Mesendoderm (in vitro differentiated cells): ENCODE data around the gene KLHL29.

ENCODE experiments used
- DNase-seq: peaks from one replicate; pipeline ENCODE4 v3.0.0; 2013
- H2AK5ac ChIP-seq: 2 replicates; pipeline ENCODE4 v1.6.1; 2013; ENCODE audit warnings: low read length, inconsistent platforms
- H2BK120ac ChIP-seq: 2 replicates; pipeline ENCODE4 v1.6.1; 2013; ENCODE audit warnings: low read depth, mild to moderate bottlenecking, low read length, moderate library complexity, mixed read lengths
- H2BK15ac ChIP-seq: replicated peaks from 2 replicates; pipeline ENCODE4 v1.6.1; 2013; ENCODE audit warnings: low read depth, mild to moderate bottlenecking, moderate library complexity
- H2BK5ac ChIP-seq: 2 replicates; pipeline ENCODE4 v1.6.1; 2013; ENCODE audit warnings: low read length, inconsistent platforms
- H3K18ac ChIP-seq: 2 replicates; pipeline ENCODE4 v1.6.1; 2013; ENCODE audit warnings: mild to moderate bottlenecking, low read length, mixed read lengths
- H3K23ac ChIP-seq: one replicate; pipeline ENCODE4 v1.6.1; 2013; ENCODE audit warnings: low read length
- H3K27ac ChIP-seq: 2 replicates; pipeline ENCODE4 v1.5.1; 2013; ENCODE audit warnings: low read depth, mild to moderate bottlenecking, inconsistent platforms, low read length, moderate library complexity
- H3K27me3 ChIP-seq: 2 replicates; pipeline ENCODE4 v1.6.1; 2013; ENCODE audit warnings: low read length, control low read depth, mild to moderate bottlenecking, inconsistent platforms; ENCODE audit not compliant: insufficient read depth, poor library complexity
- H3K36me3 ChIP-seq: 2 replicates; pipeline ENCODE4 v1.6.1; 2013; ENCODE audit warnings: low read length, inconsistent platforms; ENCODE audit not compliant: control insufficient read depth, insufficient read depth
- H3K4ac ChIP-seq: one replicate; pipeline ENCODE4 v1.6.1; 2013; ENCODE audit warnings: low read depth, mild to moderate bottlenecking, low read length, moderate library complexity
- H3K4me1 ChIP-seq: 2 replicates; pipeline ENCODE4 v1.6.1; 2013; ENCODE audit warnings: low read depth, low read length, inconsistent platforms; ENCODE audit not compliant: control insufficient read depth
- H3K4me2 ChIP-seq: 2 replicates; pipeline ENCODE4 v1.6.1; 2013; ENCODE audit warnings: low read length
- H3K4me3 ChIP-seq: 2 replicates; pipeline ENCODE4 v1.5.1; 2013; ENCODE audit warnings: mild to moderate bottlenecking, low read length
- H3K56ac ChIP-seq: one replicate; pipeline ENCODE4 v1.6.1; 2013; ENCODE audit warnings: low read length
- H3K79me1 ChIP-seq: 2 replicates; pipeline ENCODE4 v1.6.1; 2013; ENCODE audit warnings: low read length, inconsistent platforms
- H3K79me2 ChIP-seq: 2 replicates; pipeline ENCODE4 v1.6.1; 2013; ENCODE audit warnings: mild to moderate bottlenecking, low read length; ENCODE audit not compliant: control insufficient read depth, insufficient read depth
- H3K9ac ChIP-seq: 2 replicates; pipeline ENCODE4 v1.6.1; 2013; ENCODE audit warnings: low read length, inconsistent platforms
- H4K5ac ChIP-seq: one replicate; pipeline ENCODE4 v1.6.1; 2013; ENCODE audit warnings: low read length
- H4K8ac ChIP-seq: one replicate; pipeline ENCODE4 v1.6.1; 2013; ENCODE audit warnings: low read depth, mild to moderate bottlenecking, control low read depth, low read length, moderate library complexity
- WGBS: extraction: QIAGEN DNeasy Blood & Tissue Kit; methylation state at CpG from one replicate; pipeline ENCODE4 v1.1.7; 2013; ENCODE audit warnings: low lambda C conversion rate, missing lambda C conversion rate; ENCODE audit not compliant: insufficient coverage; ENCODE audit errors: extremely low coverage; 5-methylcytosine and 5-hydroxymethylcytosine counted together

The KLHL29 gene

GRCh38 chr2:23703583-23704385 lies 318.8 kb downstream of the KLHL29 start:
- no CpG with 5 or more reads among the region's 16 CpGs for WGBS
- Histone ChIP-seq H3K79me1 (no peaks in the 10 kb centered on the region), H4K5ac (no peak overlapping the region), H2BK120ac (no peak overlapping the region), H3K4ac (no peak overlapping the region), H3K23ac (no peak overlapping the region), H3K56ac (no peak overlapping the region), H2BK15ac (no peak overlapping the region), H3K27me3 (no peaks in the 10 kb centered on the region), H3K18ac (no peak overlapping the region), H2BK5ac (no peak overlapping the region), H3K4me2 (no peak overlapping the region), H4K8ac (no peak overlapping the region), H3K9ac (no peak overlapping the region), H3K79me2 (no peaks in the 10 kb centered on the region), H3K4me1 (no peaks in the 10 kb centered on the region), H3K36me3 (no peaks in the 10 kb centered on the region), H2AK5ac (no peak overlapping the region), H3K4me3 (no peak overlapping the region), H3K27ac (no peak overlapping the region)
- no peak for DNase-seq

DNA sequence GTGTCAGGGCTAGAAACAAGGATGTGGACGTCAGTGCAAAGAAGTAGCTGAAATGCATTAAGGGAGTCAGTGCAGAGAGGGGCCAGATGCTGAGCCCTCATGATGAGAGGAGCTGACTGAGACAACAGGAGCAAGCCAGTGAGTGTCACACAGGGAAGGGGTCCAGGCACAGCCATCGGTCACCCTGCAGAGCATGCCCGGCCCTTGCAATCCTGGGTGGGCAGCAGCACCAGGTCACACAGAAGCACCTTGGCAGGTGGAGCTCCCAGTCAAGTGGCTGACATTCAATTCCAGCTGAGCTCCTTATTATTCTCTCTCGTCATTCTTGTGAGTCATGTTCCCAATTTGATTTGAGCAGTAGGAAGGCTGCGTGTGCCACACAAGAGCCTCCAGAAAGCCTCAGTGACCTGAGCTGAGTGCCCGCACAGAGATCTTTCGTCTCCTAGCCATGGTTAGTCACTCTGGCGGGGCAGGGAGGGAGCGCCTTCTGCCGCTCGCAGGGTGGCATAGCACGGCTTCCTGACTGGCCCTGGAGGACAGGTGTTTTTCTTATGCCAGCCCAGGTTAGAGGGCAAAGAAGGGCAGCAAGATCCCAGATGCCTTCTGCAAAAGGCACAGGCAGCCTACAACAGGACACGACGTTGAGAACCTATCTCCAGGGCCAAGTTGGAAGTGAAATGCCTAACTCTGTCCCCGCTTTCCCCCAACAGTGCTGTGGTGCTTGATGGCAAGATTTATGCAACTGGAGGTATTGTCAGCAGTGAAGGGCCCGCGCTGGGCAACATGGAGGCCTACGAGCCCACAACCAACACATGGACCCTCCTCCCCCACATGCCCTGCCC lies 321.0 kb downstream of the KLHL29 start:
- no CpG with 5 or more reads among the region's 18 CpGs for WGBS
- no peaks in the 10 kb centered on the region for H3K36me3 ChIP-seq

DNA sequence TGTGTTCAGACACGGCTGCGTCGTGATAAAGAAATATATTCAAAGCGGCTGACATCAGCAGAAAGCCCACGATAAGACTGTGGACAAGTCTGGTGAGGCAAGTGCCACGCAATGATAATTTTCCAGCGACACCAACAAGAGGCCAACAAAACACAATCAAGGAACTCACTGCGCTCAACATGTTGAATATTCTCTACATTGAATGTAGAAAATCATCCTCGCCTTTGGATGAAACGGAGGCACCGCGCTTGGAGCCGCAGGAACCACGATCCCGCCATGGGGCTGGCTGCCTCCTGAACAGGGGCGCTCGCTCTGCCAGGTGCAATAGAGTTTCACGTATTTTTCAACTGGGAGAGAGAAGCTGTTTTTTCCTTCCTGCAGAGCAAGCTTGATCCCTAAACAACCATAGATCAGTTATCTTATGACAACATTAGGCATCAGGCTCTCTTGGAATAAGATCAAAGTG lies 321.7 kb downstream of the KLHL29 start:
- no CpG with 5 or more reads among the region's 18 CpGs for WGBS
- Histone ChIP-seq H3K79me2 (no peaks in the 10 kb centered on the region), H4K8ac (no peak overlapping the region), H2BK15ac (no peak overlapping the region), H2BK120ac (no peak overlapping the region), H3K27ac (no peak overlapping the region), H3K23ac (no peak overlapping the region), H3K4ac (no peak overlapping the region), H3K36me3 (no peaks in the 10 kb centered on the region), H2BK5ac (no peak overlapping the region), H3K56ac (no peak overlapping the region), H3K4me2 (no peak overlapping the region), H3K9ac (no peak overlapping the region), H3K4me3 (no peak overlapping the region), H2AK5ac (no peak overlapping the region), H4K5ac (no peak overlapping the region), H3K27me3 (no peaks in the 10 kb centered on the region), H3K79me1 (no peaks in the 10 kb centered on the region), H3K4me1 (no peaks in the 10 kb centered on the region), H3K18ac (no peak overlapping the region)
- no peak for DNase-seq

More for the DNA sequence above, 321.0 kb downstream of the KLHL29 start:
- Histone ChIP-seq H2AK5ac (no peak overlapping the region), H3K18ac (no peak overlapping the region), H3K4me2 (no peak overlapping the region), H3K4me1 (no peaks in the 10 kb centered on the region), H3K27ac (no peak overlapping the region), H3K9ac (no peak overlapping the region), H2BK15ac (no peak overlapping the region), H3K79me1 (no peaks in the 10 kb centered on the region), H3K56ac (no peak overlapping the region), H4K5ac (no peak overlapping the region), H3K4ac (no peak overlapping the region), H4K8ac (no peak overlapping the region), H3K27me3 (no peaks in the 10 kb centered on the region), H3K4me3 (no peak overlapping the region), H3K79me2 (no peaks in the 10 kb centered on the region), H3K23ac (no peak overlapping the region), H2BK5ac (no peak overlapping the region), H2BK120ac (no peak overlapping the region)
- DNase-seq: no peak

DNA sequence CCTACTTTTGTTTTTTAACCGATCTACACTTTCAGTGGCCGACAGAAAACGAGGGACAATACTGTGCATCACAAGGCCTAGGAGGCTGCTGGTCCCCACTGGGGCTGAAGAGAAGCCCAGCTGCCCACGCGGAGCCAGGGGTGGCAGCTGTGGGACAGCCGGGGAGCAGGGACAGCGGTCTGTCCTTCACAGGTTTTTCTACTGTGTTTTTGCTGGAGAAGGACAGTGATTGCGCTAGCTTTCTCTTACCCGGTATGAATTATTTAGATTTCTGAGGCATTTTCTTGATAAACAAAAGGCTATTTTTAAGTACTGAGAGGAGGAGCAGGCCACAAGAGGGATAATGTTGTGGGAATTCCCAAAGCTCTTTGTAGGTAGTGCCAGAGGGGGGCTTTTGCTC lies 322.1 kb downstream of the KLHL29 start:
- Histone ChIP-seq H2BK15ac (no peak overlapping the region), H3K4me1 (peaks cover 2% of the 10 kb centered on the region), H3K36me3 (no peaks in the 10 kb centered on the region), H3K18ac (no peak overlapping the region), H3K9ac (no peak overlapping the region), H3K4me3 (no peak overlapping the region), H3K56ac (no peak overlapping the region), H2BK5ac (no peak overlapping the region), H3K4ac (no peak overlapping the region), H3K79me2 (no peaks in the 10 kb centered on the region), H3K4me2 (no peak overlapping the region), H3K27me3 (no peaks in the 10 kb centered on the region), H4K5ac (no peak overlapping the region), H3K27ac (no peak overlapping the region), H3K79me1 (no peaks in the 10 kb centered on the region), H3K23ac (no peak overlapping the region), H2BK120ac (no peak overlapping the region), H4K8ac (no peak overlapping the region), H2AK5ac (no peak overlapping the region)
- DNase-seq: no peak
- WGBS: no CpG with 5 or more reads among the region's 9 CpGs

- no peak for DNase-seq
- Histone ChIP-seq H3K4me3 (no peak overlapping the region), H2BK5ac (no peak overlapping the region), H2BK120ac (no peak overlapping the region), H3K79me1 (no peaks in the 10 kb centered on the region), H3K23ac (no peak overlapping the region), H3K56ac (no peak overlapping the region), H3K36me3 (no peaks in the 10 kb centered on the region), H3K4me2 (no peak overlapping the region), H3K9ac (no peak overlapping the region), H3K4me1 (peaks cover 5% of the 10 kb centered on the region), H3K27me3 (no peaks in the 10 kb centered on the region), H2AK5ac (no peak overlapping the region), H4K8ac (no peak overlapping the region), H3K4ac (no peak overlapping the region), H3K27ac (no peak overlapping the region), H3K79me2 (no peaks in the 10 kb centered on the region), H3K18ac (no peak overlapping the region), H2BK15ac (no peak overlapping the region), H4K5ac (no peak overlapping the region)
- no CpG with 5 or more reads among the region's 6 CpGs for WGBS
These were observed 323.8 kb downstream of the KLHL29 start for GRCh38 chr2:23708771-23709170.
